Natural killer cell (primary cell): ENCODE measurements around the gene MLLT10. TPM values are rescaled to one million over a fixed set of nuclear protein-coding genes. Genes with fewer than 3 reads are reported as not detected.
A peak's percentile ranks its signal among the peaks of the same experiment; 100 is the strongest.

Experiments used
- ATAC-seq, 3 donors: fragments of 150-1000 bp in 2 of 3; fragments of 200-7000 bp in 1 of 3; cut with Tn5 transposase; 1 replicate in 1 of 3; 2 replicates in 2 of 3; pipeline ENCODE4 v1.10.0; 2021; ENCODE audit warnings: mild to moderate bottlenecking in 2 of 3, moderate library complexity in 2 of 3
- DNase-seq, 2 donors: peaks; one replicate each; pipeline versions ENCODE4 v3.0.0 to v3.0.0-alpha.2; 2013 to 2021; ENCODE audit warnings: mixed read lengths in 1 of 2
- H3K27ac ChIP-seq: one replicate; pipeline ENCODE4 v1.5.1; 2013; ENCODE audit warnings: mild to moderate bottlenecking, low read length
- H3K27me3 ChIP-seq: one replicate; pipeline ENCODE4 v1.6.1; 2013; ENCODE audit warnings: low read length; ENCODE audit not compliant: control insufficient read depth, insufficient read depth
- H3K36me3 ChIP-seq: one replicate; pipeline ENCODE4 v1.6.1; 2013; ENCODE audit warnings: low read length; ENCODE audit not compliant: control insufficient read depth, insufficient read depth
- H3K4me1 ChIP-seq: one replicate; pipeline ENCODE4 v1.6.1; 2013; ENCODE audit warnings: low read length; ENCODE audit not compliant: control insufficient read depth, insufficient read depth
- H3K4me3 ChIP-seq: one replicate; pipeline ENCODE4 v1.5.1; 2013; ENCODE audit warnings: low read length
- H3K9me3 ChIP-seq: one replicate; pipeline ENCODE4 v1.6.1; 2013; ENCODE audit warnings: low read length; ENCODE audit not compliant: control insufficient read depth, insufficient read depth
- H3K27ac Mint-ChIP-seq, 2 donors: one replicate each; pipeline ENCODE4 v1.8.0; 2022; ENCODE audit warnings: mild to moderate bottlenecking in 2 of 2, mixed read lengths in 2 of 2, moderate library complexity in 1 of 2
- H3K27me3 Mint-ChIP-seq, 2 donors: one replicate each; pipeline ENCODE4 v1.8.0; 2022; ENCODE audit warnings: low read depth in 2 of 2, mixed read lengths in 2 of 2
- H3K36me3 Mint-ChIP-seq: one replicate; pipeline ENCODE4 v1.8.0; 2022; ENCODE audit warnings: mixed read lengths
- H3K4me1 Mint-ChIP-seq, 2 donors: one replicate each; pipeline ENCODE4 v1.8.0; 2022; ENCODE audit warnings: mixed read lengths in 2 of 2
- H3K4me3 Mint-ChIP-seq: one replicate; pipeline ENCODE4 v1.8.0; 2022; ENCODE audit warnings: mild to moderate bottlenecking, moderate library complexity, mixed read lengths
- H3K9me3 Mint-ChIP-seq, 2 donors: one replicate each; pipeline ENCODE4 v1.8.0; 2022; ENCODE audit warnings: mixed read lengths in 2 of 2
- CTCF ChIP-seq: fragments of 200-600 bp; IDR thresholded peaks from one replicate; pipeline ENCODE4 v1.8.0; 2022; ENCODE audit warnings: antibody characterized with exemption
- WGBS: methylation state at CpG from one replicate; pipeline ENCODE4 v1.1.7; 2013; ENCODE audit warnings: missing lambda C conversion rate; ENCODE audit not compliant: insufficient coverage; 5-methylcytosine and 5-hydroxymethylcytosine counted together
- intact Hi-C: fragments of 100-400 bp; cut with micrococcal nuclease; formaldehyde crosslinking; loops from one replicate; pipeline ENCODE4 v1.14.2; 2022
- total RNA-seq, 4 donors: library from RNA; stranded (reverse); fragments of 120-200 nt in 1 of 4; gene quantifications; one replicate each; pipeline versions ENCODE4 v1.2.3 to v1.2.4, GENCODE V29; 2013 to 2022

Gene MLLT10
- total RNA-seq, 3 donors from 2014 or later (not counting 1 experiment from before 2014, with no cell fraction given), result 40.4 to 65.2 (median 60.0) TPM

- no peak for DNase-seq
- Histone ChIP-seq H3K9me3 (no peaks in the 10 kb centered on the region), H3K27ac (no peak overlapping the region), H3K27me3 (no peaks in the 10 kb centered on the region), H3K4me3 (no peak overlapping the region), H3K36me3 (peaks cover 4% of the 10 kb centered on the region), H3K4me1 (peaks cover under 1% of the 10 kb centered on the region)
- H3K4me1 Mint-ChIP-seq, result peaks cover 27 to 31% of the 10 kb centered on the region in 2 donors
- H3K4me3 Mint-ChIP-seq, result no peak overlapping the region
- intact Hi-C loops, result no loop called here
- no peak overlapping the region for H3K27ac Mint-ChIP-seq
- TF ChIP-seq CTCF, result no peak
- 55% methylated on average over 2 of the region's 2 CpGs for WGBS
- ATAC-seq, result no peak
- H3K27me3 Mint-ChIP-seq, result no peaks in the 10 kb centered on the region
- H3K36me3 Mint-ChIP-seq, result peaks cover 14% of the 10 kb centered on the region
- H3K9me3 Mint-ChIP-seq, result peaks cover 2 to 3% of the 10 kb centered on the region in 2 donors
Observed at GRCh38 chr10:21604651-21605050, 70.6 kb downstream of the MLLT10 start.

- no peak overlapping the region for H3K4me3 ChIP-seq
- intact Hi-C loops, result no loop called here
- Mint-ChIP-seq H3K4me3 (no peak overlapping the region), H3K27ac (no peak overlapping the region), H3K27me3 (no peaks in the 10 kb centered on the region), H3K9me3 (peaks cover 2 to 3% of the 10 kb centered on the region in 2 donors), H3K4me1 (peaks cover 26 to 35% of the 10 kb centered on the region in 2 donors), H3K36me3 (peaks cover 14% of the 10 kb centered on the region)
- H3K36me3 ChIP-seq, result peaks cover 4% of the 10 kb centered on the region
- WGBS, result 96% methylated on average over 2 of the region's 2 CpGs
- ATAC-seq (no peak), DNase-seq (no peak)
- no peaks in the 10 kb centered on the region for H3K4me1 ChIP-seq
- H3K9me3 ChIP-seq, result no peaks in the 10 kb centered on the region
- no peak overlapping the region for H3K27ac ChIP-seq
- H3K27me3 ChIP-seq, result no peaks in the 10 kb centered on the region
- TF ChIP-seq CTCF, result no peak
Observed at GRCh38 chr10:21607907-21608306, 73.9 kb downstream of the MLLT10 start.

GRCh38 chr10:21614000-21614399 lies 80.0 kb downstream of the MLLT10 start:
- Histone ChIP-seq H3K27me3 (no peaks in the 10 kb centered on the region), H3K36me3 (no peaks in the 10 kb centered on the region), H3K4me1 (peaks cover 7% of the 10 kb centered on the region), H3K27ac (no peak overlapping the region), H3K4me3 (no peak overlapping the region), H3K9me3 (no peaks in the 10 kb centered on the region)
- Mint-ChIP-seq H3K4me1 (peaks cover 8 to 13% of the 10 kb centered on the region in 2 donors), H3K9me3 (no peaks in the 10 kb centered on the region), H3K4me3 (no peak overlapping the region), H3K27me3 (no peaks in the 10 kb centered on the region), H3K36me3 (peaks cover 2% of the 10 kb centered on the region), H3K27ac (peak overlapping the region in 1 of 2 donors; percentile 39)
- ATAC-seq (peak in 1 of 3 donors; percentile 26), DNase-seq (peak in 1 of 2 donors; percentile 12)
- TF ChIP-seq CTCF, result no peak
- intact Hi-C loops, result no loop called here
- WGBS, result 100% methylated on average over 2 of the region's 3 CpGs

- no peak for TF ChIP-seq CTCF
- H3K27me3 ChIP-seq, result no peaks in the 10 kb centered on the region
- H3K27me3 Mint-ChIP-seq, result no peaks in the 10 kb centered on the region
- peaks cover 7% of the 10 kb centered on the region for H3K4me1 ChIP-seq
- no peak for DNase-seq
- WGBS, result no CpG with 5 or more reads among the region's 3 CpGs
- H3K27ac ChIP-seq, result no peak overlapping the region
- H3K36me3 ChIP-seq, result no peaks in the 10 kb centered on the region
- no peak for ATAC-seq
- no peak overlapping the region for H3K4me3 Mint-ChIP-seq
- no peak overlapping the region for H3K27ac Mint-ChIP-seq
- intact Hi-C loops, result no loop called here
- no peaks in the 10 kb centered on the region for H3K9me3 Mint-ChIP-seq
- no peaks in the 10 kb centered on the region for H3K9me3 ChIP-seq
- H3K4me3 ChIP-seq, result no peak overlapping the region
- H3K4me1 Mint-ChIP-seq, result peaks cover 0 to 7% of the 10 kb centered on the region in 2 donors
- H3K36me3 Mint-ChIP-seq, result no peaks in the 10 kb centered on the region
Observed at GRCh38 chr10:21617267-21617666, 83.2 kb downstream of the MLLT10 start.
